OCI-LY3 (cell line): Measurements from ENCODE around the gene CLDN5.
A peak's percentile ranks its signal among the peaks of the same experiment; 100 is the strongest.

Source experiments
- H2AFZ ChIP-seq: fragments of 200-600, 300-600 bp; shearing (Covaris generic); 2 replicates; pipeline ENCODE4 v1.6.0; 2014; ENCODE audit warnings: antibody characterized with exemption, low read depth, low read length
- H3K27ac ChIP-seq: fragments of 200-600, 300-600 bp; sonication (generic); 2 replicates; pipeline ENCODE4 v1.5.1; 2014; ENCODE audit warnings: mild to moderate bottlenecking, low read length, moderate library complexity, mixed read lengths
- H3K27me3 ChIP-seq: fragments of 200-600, 300-600 bp; sonication (generic); 2 replicates; pipeline ENCODE4 v1.6.1; 2014; ENCODE audit warnings: low read depth, low read length, mixed read lengths
- H3K36me3 ChIP-seq: fragments of 200-600, 300-600 bp; sonication (generic); replicated peaks from 2 replicates; pipeline ENCODE3; 2014; ENCODE audit warnings: low read depth, low read length, mixed read lengths
- H3K4me1 ChIP-seq: fragments of 300-600, 200-600 bp; sonication (generic); 2 replicates; pipeline ENCODE4 v1.6.1; 2014; ENCODE audit warnings: low read length, mixed read lengths
- H3K4me2 ChIP-seq: fragments of 200-600, 300-600 bp; sonication (generic); 2 replicates; pipeline ENCODE4 v1.6.1; 2014; ENCODE audit warnings: low read length, mixed read lengths
- H3K4me3 ChIP-seq: fragments of 300-600, 200-600 bp; sonication (generic); 2 replicates; pipeline ENCODE4 v1.5.1; 2014; ENCODE audit warnings: antibody characterized with exemption, mild to moderate bottlenecking, low read length, moderate library complexity
- H3K79me2 ChIP-seq: fragments of 300-600, 200-600 bp; shearing (Covaris generic); 2 replicates; pipeline ENCODE4 v1.6.1; 2014; ENCODE audit warnings: mild to moderate bottlenecking, low read length, mixed read lengths
- H3K9ac ChIP-seq: fragments of 300-600, 200-600 bp; shearing (Covaris generic); 2 replicates; pipeline ENCODE4 v1.6.0; 2014; ENCODE audit warnings: mild to moderate bottlenecking, low read length, moderate library complexity
- H3K9me3 ChIP-seq: fragments of 200-600, 300-600 bp; shearing (Covaris generic); 2 replicates; pipeline ENCODE4 v1.6.1; 2014; ENCODE audit warnings: low read length, mixed read lengths; ENCODE audit not compliant: insufficient read depth
- H4K20me1 ChIP-seq: fragments of 200-600, 300-600 bp; sonication (generic); 2 replicates; pipeline ENCODE4 v1.6.1; 2016; ENCODE audit warnings: low read length, mixed read lengths; ENCODE audit not compliant: insufficient read depth
- CTCF ChIP-seq: fragments of 200-600, 300-600 bp; sonication (generic); IDR thresholded peaks from 2 replicates; pipeline ENCODE4 v1.5.1; 2014; ENCODE audit warnings: antibody characterized with exemption, low read length, low read depth
- EZH2phosphoT487 ChIP-seq: fragments of 200-600 bp; shearing (Covaris generic); IDR thresholded peaks from 2 replicates; pipeline ENCODE4 v1.6.1; 2018; ENCODE audit warnings: antibody characterized with exemption, mixed run types, low read depth

Gene CLDN5

GRCh38 chr22:19479355-19480172 lies 44.6 kb downstream of the CLDN5 start, which contains the start of gene CDC45:
Gene CDC45, plus strand, starts transcription at chr22:19479920. Its CDS starts 49 bp downstream, at chr22:19479969.
- peaks cover 29% of the 10 kb centered on the region for H3K36me3 ChIP-seq
- H3K79me2 ChIP-seq: peaks cover 53% of the 10 kb centered on the region
- H3K4me1 ChIP-seq: peaks cover 18% of the 10 kb centered on the region

DNA sequence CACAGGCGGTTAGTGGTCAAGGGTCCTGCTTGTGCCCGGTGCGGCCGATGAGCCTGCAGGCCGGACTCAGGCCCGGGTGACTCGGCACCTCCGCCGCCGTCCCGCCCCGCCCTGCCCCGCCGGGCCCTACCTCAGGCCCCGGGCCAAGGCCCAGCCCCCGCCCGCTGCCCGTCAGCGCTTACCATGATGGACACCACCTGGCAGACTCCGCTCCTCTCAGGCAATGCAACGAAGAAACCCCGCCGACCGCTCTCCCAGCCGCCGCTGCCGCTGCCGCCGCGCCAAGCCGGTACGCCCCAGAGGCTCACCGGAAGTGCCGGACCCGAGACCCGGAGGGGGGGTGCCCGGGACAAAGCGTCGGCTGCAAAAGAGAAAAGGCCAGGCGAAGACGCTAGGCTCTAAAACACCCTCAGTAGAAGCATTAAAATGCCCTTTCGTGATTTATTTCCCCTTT lies 45.3 kb downstream of the CLDN5 start, which contains the start of gene UFD1:
TSS of gene UFD1 (minus strand) at position 293 of the 454 bp plus-strand sequence. CDS start at position 185, 108 bp downstream.
- Histone ChIP-seq H4K20me1 (peaks cover 20% of the 10 kb centered on the region), H3K9me3 (no peaks in the 10 kb centered on the region), H3K36me3 (peaks cover 25% of the 10 kb centered on the region), H3K27me3 (no peaks in the 10 kb centered on the region), H3K4me3 (peak within 1 kb of the TSS; percentile 85), H3K79me2 (peaks cover 54% of the 10 kb centered on the region), H3K27ac (peak within 1 kb of the TSS; percentile 85), H3K9ac (peak within 1 kb of the TSS; percentile 96), H2AFZ (peak within 1 kb of the TSS; percentile 99), H3K4me1 (peaks cover 18% of the 10 kb centered on the region), H3K4me2 (peak within 1 kb of the TSS; percentile 97)
- no peak for TF ChIP-seq EZH2phosphoT487
- TF ChIP-seq CTCF: no peak

More at GRCh38 chr22:19479355-19480172, 44.6 kb downstream of the CLDN5 start, which contains the start of gene CDC45:
- Histone ChIP-seq H4K20me1 (peaks cover 20% of the 10 kb centered on the region), H3K4me3 (peak within 1 kb of the TSS; percentile 85), H2AFZ (peak within 1 kb of the TSS; percentile 99), H3K9ac (peak within 1 kb of the TSS; percentile 96), H3K4me2 (peak within 1 kb of the TSS; percentile 97), H3K27me3 (no peaks in the 10 kb centered on the region), H3K27ac (peak within 1 kb of the TSS; percentile 85), H3K9me3 (no peaks in the 10 kb centered on the region)
- no peak for TF ChIP-seq CTCF
- TF ChIP-seq EZH2phosphoT487: no peak

- H3K79me2 ChIP-seq: peaks cover 57% of the 10 kb centered on the region
- peaks cover 18% of the 10 kb centered on the region for H3K4me1 ChIP-seq
- peaks cover 20% of the 10 kb centered on the region for H4K20me1 ChIP-seq
- TF ChIP-seq EZH2phosphoT487 (no peak), CTCF (no peak)
- H3K27me3 ChIP-seq: no peaks in the 10 kb centered on the region
- H3K4me2 ChIP-seq: peak overlapping the region; percentile 97
- H3K27ac ChIP-seq: peak overlapping the region; percentile 85
- H3K9me3 ChIP-seq: no peaks in the 10 kb centered on the region
- H3K4me3 ChIP-seq: peak overlapping the region; percentile 85
- H3K36me3 ChIP-seq: peaks cover 26% of the 10 kb centered on the region
- H2AFZ ChIP-seq: peak overlapping the region; percentile 99; the same call in 1 of the 2 replicates
- peak overlapping the region; percentile 96 for H3K9ac ChIP-seq
Observed at GRCh38 chr22:19478045-19478900, 45.9 kb downstream of the CLDN5 start.
